ENCODE results near the gene ADGRV1. TPM values are rescaled to one million over a fixed set of nuclear protein-coding genes. Genes with fewer than 3 reads are reported as not detected.

ADGRV1 gene
- total and polyA plus RNA-seq, 2 donors (not counting 3 experiments of a cell fraction or from before 2014, with no cell fraction given), result 0.11 to 0.55 TPM

GRCh38 chr5:90601468-90601867 lies 42.9 kb downstream of the ADGRV1 start:
- H3K4me2 ChIP-seq (ENCODE audit: insufficient read depth, low read length), result no peak overlapping the region
- no peak overlapping the region for H3K4me3 ChIP-seq (replicated peaks in 1 of 3; ENCODE audit: insufficient read depth in 1 of 3, low read depth in 1 of 3, low read length in 3 of 3)
- no peaks in the 10 kb centered on the region for H3K36me3 ChIP-seq (ENCODE audit: control insufficient read depth in 2 of 2, extremely low read depth in 1 of 2, insufficient read depth in 2 of 2, low read length in 2 of 2)
- no peaks in the 10 kb centered on the region for H3K9me1 ChIP-seq (replicated peaks; ENCODE audit: control insufficient read depth, extremely low read depth, insufficient read depth, low read length)
- TF ChIP-seq MYC (IDR thresholded peaks at IDR 0.05; ENCODE audit: low read depth, low read length) (no peak), JUN (IDR thresholded peaks at IDR 0.05; ENCODE audit: borderline replicate concordance, insufficient read depth, insufficient read length, low read depth) (no peak), CTCF (IDR thresholded peaks at IDR 0.05; ENCODE audit: extremely low read depth in 1 of 2, insufficient read depth in 1 of 2, low read depth in 1 of 2, low read length in 2 of 2) (no peak), GATA2 (IDR thresholded peaks at IDR 0.05; ENCODE audit: insufficient read depth, insufficient read length, low read depth, low read length) (no peak), EZH2 (IDR thresholded peaks at IDR 0.05; ENCODE audit: borderline replicate concordance, low read depth, low read length, severe bottlenecking) (no peak), POLR2A (IDR thresholded peaks at IDR 0.05; ENCODE audit: low read depth, low read length) (no peak), FOS (IDR thresholded peaks at IDR 0.05; ENCODE audit: borderline replicate concordance, insufficient read depth, low read length) (no peak), POLR2AphosphoS5 (IDR thresholded peaks at IDR 0.05; ENCODE audit: insufficient read depth, low read depth, low read length) (no peak)
- TF ChIP-seq, protein P1, sequence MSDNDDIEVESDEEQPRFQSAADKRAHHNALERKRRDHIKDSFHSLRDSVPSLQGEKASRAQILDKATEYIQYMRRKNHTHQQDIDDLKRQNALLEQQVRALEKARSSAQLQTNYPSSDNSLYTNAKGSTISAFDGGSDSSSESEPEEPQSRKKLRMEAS (IDR thresholded peaks at IDR 0.05; ENCODE audit: insufficient read depth, insufficient read length), result no peak
- no peak overlapping the region for H2AFZ ChIP-seq (ENCODE audit: low read depth, low read length)
- ChIA-PET CTCF (interaction anchor here (1.0 kb wide), 1 partner anchor 162 kb away, joined by 3 read pairs; no protein-coding TSS in a partner anchor), POLR2A (no interaction called here)
- DNase-seq (ENCODE audit: low read depth, low spot score) (no peak), FAIRE-seq (no peak)
- intact Hi-C loops (cut with micrococcal nuclease), result no loop called here
- H3K4me1 ChIP-seq (ENCODE audit: control insufficient read depth, extremely low read depth, insufficient read depth, low read length), result no peaks in the 10 kb centered on the region
- no peaks in the 10 kb centered on the region for H3K9me3 ChIP-seq (replicated peaks; ENCODE audit: control insufficient read depth, insufficient read depth, low read length)
- no peak overlapping the region for H3K27ac ChIP-seq (ENCODE audit: insufficient read depth, low read depth, low read length)
- BruUV-seq (replicated peaks), result no TSS peak
- dilution Hi-C loops (cut with MboI; ENCODE audit: extremely low pct_ligation_motif_present, low sequenced_read_pairs), result no loop called here
- H3K79me2 ChIP-seq (ENCODE audit: control insufficient read depth, insufficient read depth, low read length), result no peaks in the 10 kb centered on the region
- H4K20me1 ChIP-seq (replicated peaks; ENCODE audit: control insufficient read depth, extremely low read depth, insufficient read depth, low read length), result no peaks in the 10 kb centered on the region
- no peak overlapping the region for H3K9ac ChIP-seq (replicated peaks; ENCODE audit: extremely low read depth, insufficient read depth, low read length)
- H3K27me3 ChIP-seq (ENCODE audit: control insufficient read depth in 2 of 2, insufficient read depth in 2 of 2, low read length in 2 of 2), result no peaks in the 10 kb centered on the region
